ENCODE data around the gene EML4. TPM values are rescaled to one million over a fixed set of nuclear protein-coding genes. Genes with fewer than 3 reads are reported as not detected.

EML4 gene
- total RNA-seq, 2 experiments from 2014 or later, result 72.1 to 74.1 TPM

DNA sequence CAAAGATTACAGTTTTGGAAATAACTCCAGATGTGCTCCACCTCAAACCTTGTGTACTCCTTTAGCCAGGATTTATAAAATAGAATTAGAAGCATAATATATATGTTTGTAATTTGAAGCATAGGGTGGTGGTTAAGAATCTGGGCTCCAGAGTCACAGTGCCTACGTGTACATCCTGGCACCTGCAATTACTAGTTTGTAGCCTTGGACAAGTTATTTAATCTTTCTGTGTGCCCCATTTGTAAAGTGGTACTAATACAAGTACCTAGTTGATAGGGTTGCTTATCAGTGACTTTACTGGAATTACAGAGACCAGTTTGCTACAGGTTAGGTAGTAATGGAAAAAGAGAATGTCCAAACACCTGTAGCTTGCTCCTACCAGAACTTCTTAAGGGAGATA, 28.6 kb downstream of the EML4 start:
- Mint-ChIP-seq H3K36me3 (ENCODE audit: low read depth) (peaks cover 14% of the 10 kb centered on the region), H3K4me3 (no peak overlapping the region), H3K9me3 (ENCODE audit: low read depth) (no peaks in the 10 kb centered on the region), H3K27ac (peak overlapping the region; percentile 21), H3K4me1 (peaks cover 76% of the 10 kb centered on the region), H3K27me3 (no peaks in the 10 kb centered on the region)
- ChIA-PET POLR2A (no interaction called here), CTCF (interaction anchor here (0.7 to 2.1 kb wide), 4 partner anchors 11 to 101 kb away, joined by 3 to 4 read pairs (median 4); no protein-coding TSS in a partner anchor)
- intact Hi-C loops (cut with DNase I, micrococcal nuclease), result loop anchor here in 1 of 2 experiments (5.0 to 10.0 kb wide), 2 partner anchors 35 to 343 kb away; no protein-coding TSS in a partner anchor
- DNase-seq, result no peak
- ATAC-seq, result no peak

DNA sequence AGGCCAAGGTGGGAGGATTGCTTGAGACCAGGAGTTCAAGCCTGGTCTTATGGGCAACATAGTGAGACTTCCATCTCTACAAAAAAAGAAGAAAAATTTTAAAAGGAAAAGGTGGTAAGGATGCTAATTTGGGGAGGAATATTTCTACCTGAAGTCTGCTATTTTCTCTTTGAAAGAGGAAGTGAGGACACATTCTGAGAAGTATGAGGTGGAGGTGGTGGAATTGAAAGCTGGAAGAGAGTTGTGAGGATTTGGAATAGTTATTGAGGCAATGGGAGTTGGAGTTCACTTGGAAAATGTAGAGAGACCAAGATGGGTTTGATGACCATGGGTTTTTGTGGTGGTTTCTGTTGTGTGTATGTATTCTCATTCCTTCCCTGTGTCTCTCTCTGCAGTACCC, 29.3 kb downstream of the EML4 start:
- DNase-seq, result no peak
- POLR2A ChIA-PET, result no interaction called here
- Mint-ChIP-seq H3K36me3 (ENCODE audit: low read depth) (peaks cover 14% of the 10 kb centered on the region), H3K27me3 (no peaks in the 10 kb centered on the region), H3K4me3 (no peak overlapping the region), H3K9me3 (ENCODE audit: low read depth) (no peaks in the 10 kb centered on the region), H3K4me1 (peaks cover 69% of the 10 kb centered on the region), H3K27ac (peak overlapping the region; percentile 55)
- CTCF ChIA-PET, result interaction anchor here (0.7 to 2.1 kb wide), 9 partner anchors 9 to 109 kb away, joined by 3 to 4 read pairs (median 3); no protein-coding TSS in a partner anchor
- ATAC-seq, result no peak
- intact Hi-C loops (cut with DNase I, micrococcal nuclease), result loop anchor here in 1 of 2 experiments (5.0 to 10.0 kb wide), 2 partner anchors 34 to 344 kb away; no protein-coding TSS in a partner anchor

GRCh38 chr2:42199002-42199401, 29.8 kb downstream of the EML4 start:
- ChIA-PET CTCF (interaction anchor here (0.6 to 2.1 kb wide), 11 partner anchors 8 to 614 kb away, joined by 3 to 4 read pairs (median 3); no protein-coding TSS in a partner anchor), POLR2A (no interaction called here)
- H3K4me3 Mint-ChIP-seq, result no peak overlapping the region
- DNase-seq (no peak), ATAC-seq (peak; percentile 65)
- peaks cover 14% of the 10 kb centered on the region for H3K36me3 Mint-ChIP-seq (ENCODE audit: low read depth)
- intact Hi-C loops (cut with DNase I, micrococcal nuclease), result loop anchor here in 1 of 2 experiments (5.0 to 10.0 kb wide), 2 partner anchors 33 to 344 kb away; no protein-coding TSS in a partner anchor
- no peaks in the 10 kb centered on the region for H3K9me3 Mint-ChIP-seq (ENCODE audit: low read depth)
- H3K27me3 Mint-ChIP-seq, result no peaks in the 10 kb centered on the region
- H3K27ac Mint-ChIP-seq, result peak overlapping the region; percentile 55
- H3K4me1 Mint-ChIP-seq, result peaks cover 66% of the 10 kb centered on the region

- ChIA-PET POLR2A (no interaction called here), CTCF (interaction anchor here (0.6 to 2.1 kb wide), 4 partner anchors 9 to 613 kb away, joined by 3 to 4 read pairs (median 3); no protein-coding TSS in a partner anchor)
- intact Hi-C loops (cut with DNase I, micrococcal nuclease), result loop anchor here in 1 of 2 experiments (5.0 to 10.0 kb wide), 2 partner anchors 33 to 345 kb away; no protein-coding TSS in a partner anchor
- DNase-seq (no peak), ATAC-seq (no peak)
- Mint-ChIP-seq H3K4me1 (peaks cover 66% of the 10 kb centered on the region), H3K4me3 (no peak overlapping the region), H3K9me3 (ENCODE audit: low read depth) (no peaks in the 10 kb centered on the region), H3K36me3 (ENCODE audit: low read depth) (peaks cover 14% of the 10 kb centered on the region), H3K27ac (no peak overlapping the region), H3K27me3 (no peaks in the 10 kb centered on the region)
Observed at GRCh38 chr2:42199626-42200025, 30.5 kb downstream of the EML4 start.

- Mint-ChIP-seq H3K4me3 (no peak overlapping the region), H3K9me3 (ENCODE audit: low read depth) (no peaks in the 10 kb centered on the region), H3K4me1 (peaks cover 68% of the 10 kb centered on the region), H3K36me3 (ENCODE audit: low read depth) (peaks cover 14% of the 10 kb centered on the region), H3K27ac (no peak overlapping the region), H3K27me3 (no peaks in the 10 kb centered on the region)
- ATAC-seq (no peak), DNase-seq (no peak)
- CTCF ChIA-PET, result interaction anchor here (1.1 to 1.8 kb wide), 3 partner anchors 15 to 107 kb away, joined by 3 to 6 read pairs (median 5); no protein-coding TSS in a partner anchor
- intact Hi-C loops (cut with DNase I, micrococcal nuclease), result no loop called here
- POLR2A ChIA-PET, result no interaction called here
Observed at GRCh38 chr2:42200926-42201855, 32.0 kb downstream of the EML4 start.

DNA sequence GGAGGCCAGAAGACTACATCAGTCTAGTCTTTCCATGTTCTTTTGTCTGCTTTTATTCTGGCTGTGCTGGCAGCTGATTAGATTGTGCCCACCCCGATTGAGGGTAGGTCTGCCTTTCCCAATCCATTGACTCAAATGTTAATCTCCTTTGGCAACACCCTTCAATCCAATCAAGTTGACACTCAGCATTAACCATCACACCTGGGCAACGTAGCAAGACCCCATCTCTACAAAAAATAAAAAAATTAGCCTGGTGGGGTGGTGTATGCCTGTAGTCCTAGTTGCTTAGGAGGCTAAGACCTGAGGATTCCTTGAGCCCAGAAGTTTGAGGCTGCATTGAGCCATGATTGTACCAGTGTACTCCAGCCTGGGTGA, 33.5 kb downstream of the EML4 start:
- H3K4me3 Mint-ChIP-seq, result no peak overlapping the region
- CTCF ChIA-PET, result no interaction called here
- H3K36me3 Mint-ChIP-seq (ENCODE audit: low read depth), result peaks cover 10% of the 10 kb centered on the region
- no peak for DNase-seq
- no peaks in the 10 kb centered on the region for H3K27me3 Mint-ChIP-seq
- H3K4me1 Mint-ChIP-seq, result peaks cover 64% of the 10 kb centered on the region
- intact Hi-C loops (cut with DNase I, micrococcal nuclease), result no loop called here
- H3K27ac Mint-ChIP-seq, result no peak overlapping the region
- no peaks in the 10 kb centered on the region for H3K9me3 Mint-ChIP-seq (ENCODE audit: low read depth)
- POLR2A ChIA-PET, result no interaction called here
- no peak for ATAC-seq

DNA sequence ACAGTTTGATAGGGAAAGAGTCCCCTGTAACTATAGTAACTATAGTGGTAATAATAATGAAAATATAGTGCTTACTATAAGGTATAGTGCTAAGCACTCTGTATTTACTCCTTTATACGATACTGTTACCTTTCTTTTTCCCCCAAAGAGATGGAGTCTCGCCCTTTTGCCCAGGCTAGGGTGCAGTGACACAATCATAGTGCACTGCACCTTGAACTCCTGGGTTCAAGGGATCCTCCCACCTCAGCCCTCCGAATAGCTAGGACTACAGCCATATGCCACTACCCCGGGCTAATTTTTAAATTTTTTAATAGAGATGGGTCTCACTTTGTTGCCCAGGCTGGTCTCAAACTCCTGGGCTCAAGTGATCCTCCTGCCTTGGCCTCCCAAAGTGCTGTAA, 34.6 kb downstream of the EML4 start:
- no peak overlapping the region for H3K27ac Mint-ChIP-seq
- no peak overlapping the region for H3K4me3 Mint-ChIP-seq
- H3K4me1 Mint-ChIP-seq, result peaks cover 59% of the 10 kb centered on the region
- DNase-seq, result no peak
- peaks cover 11% of the 10 kb centered on the region for H3K36me3 Mint-ChIP-seq (ENCODE audit: low read depth)
- H3K9me3 Mint-ChIP-seq (ENCODE audit: low read depth), result no peaks in the 10 kb centered on the region
- intact Hi-C loops (cut with DNase I, micrococcal nuclease), result no loop called here
- no peaks in the 10 kb centered on the region for H3K27me3 Mint-ChIP-seq
- no peak for ATAC-seq
- ChIA-PET CTCF (interaction anchor here (1.2 to 1.3 kb wide), 2 partner anchors 22 to 112 kb away, joined by 3 to 6 read pairs; no protein-coding TSS in a partner anchor), POLR2A (no interaction called here)

DNA sequence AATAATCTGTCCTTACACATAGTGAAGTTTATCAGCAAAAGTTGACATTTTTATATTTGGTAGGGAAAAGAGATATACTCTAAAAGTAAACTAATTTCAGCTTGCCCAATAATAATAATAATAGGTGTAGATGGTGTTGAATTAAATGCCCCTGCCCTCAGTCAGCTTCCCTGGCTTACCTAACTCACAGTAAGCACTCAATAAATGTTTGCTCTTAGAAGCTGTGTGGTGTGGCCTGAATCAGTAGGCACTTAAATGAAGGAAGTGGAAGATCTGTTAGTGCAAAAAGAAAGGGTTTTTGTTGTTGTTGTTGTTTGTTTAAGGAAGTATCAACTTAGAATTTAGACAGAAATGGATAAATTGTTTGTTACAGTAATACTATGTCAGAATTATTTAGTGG, 36.2 kb downstream of the EML4 start:
- Mint-ChIP-seq H3K27me3 (no peaks in the 10 kb centered on the region), H3K4me1 (peaks cover 57% of the 10 kb centered on the region), H3K9me3 (ENCODE audit: low read depth) (no peaks in the 10 kb centered on the region), H3K4me3 (no peak overlapping the region), H3K36me3 (ENCODE audit: low read depth) (peaks cover 9% of the 10 kb centered on the region), H3K27ac (no peak overlapping the region)
- ChIA-PET CTCF (interaction anchor here (1.6 kb wide), 1 partner anchor 110 kb away, joined by 4 read pairs; no protein-coding TSS in a partner anchor), POLR2A (no interaction called here)
- intact Hi-C loops (cut with DNase I, micrococcal nuclease), result no loop called here
- DNase-seq, result no peak
- no peak for ATAC-seq

GRCh38 chr2:42207826-42208225, 38.7 kb downstream of the EML4 start:
- Mint-ChIP-seq H3K4me3 (no peak overlapping the region), H3K9me3 (ENCODE audit: low read depth) (no peaks in the 10 kb centered on the region), H3K4me1 (peaks cover 56% of the 10 kb centered on the region), H3K36me3 (ENCODE audit: low read depth) (peaks cover 11% of the 10 kb centered on the region), H3K27ac (no peak overlapping the region), H3K27me3 (no peaks in the 10 kb centered on the region)
- ChIA-PET CTCF (interaction anchor here (0.6 to 1.7 kb wide), 3 partner anchors 9 to 121 kb away, joined by 3 to 4 read pairs (median 4); no protein-coding TSS in a partner anchor), POLR2A (no interaction called here)
- no peak for DNase-seq
- ATAC-seq, result no peak
- intact Hi-C loops (cut with DNase I, micrococcal nuclease), result no loop called here

GRCh38 chr2:42210203-42210602, 41.0 kb downstream of the EML4 start:
- H3K27me3 Mint-ChIP-seq, result no peaks in the 10 kb centered on the region
- peaks cover 58% of the 10 kb centered on the region for H3K4me1 Mint-ChIP-seq
- POLR2A ChIA-PET, result no interaction called here
- ATAC-seq, result no peak
- H3K9me3 Mint-ChIP-seq (ENCODE audit: low read depth), result no peaks in the 10 kb centered on the region
- intact Hi-C loops (cut with DNase I, micrococcal nuclease), result no loop called here
- peaks cover 11% of the 10 kb centered on the region for H3K36me3 Mint-ChIP-seq (ENCODE audit: low read depth)
- CTCF ChIA-PET, result no interaction called here
- H3K27ac Mint-ChIP-seq, result no peak overlapping the region
- H3K4me3 Mint-ChIP-seq, result no peak overlapping the region
- no peak for DNase-seq

- Mint-ChIP-seq H3K27me3 (no peaks in the 10 kb centered on the region), H3K9me3 (ENCODE audit: low read depth) (no peaks in the 10 kb centered on the region), H3K36me3 (ENCODE audit: low read depth) (peaks cover 11% of the 10 kb centered on the region), H3K4me3 (no peak overlapping the region), H3K27ac (no peak overlapping the region), H3K4me1 (peaks cover 56% of the 10 kb centered on the region)
- no peak for DNase-seq
- CTCF ChIA-PET, result interaction anchor here (1.1 kb wide), 1 partner anchor 18 kb away, joined by 5 read pairs; no protein-coding TSS in a partner anchor
- POLR2A ChIA-PET, result no interaction called here
- no peak for ATAC-seq
- intact Hi-C loops (cut with DNase I, micrococcal nuclease), result no loop called here
Observed at GRCh38 chr2:42211291-42211690, 42.1 kb downstream of the EML4 start.
